HEK293T (cell line): ENCODE measurements around the gene MLN.

Experiments used
- CTCF ChIA-PET: fragments of 350-600 bp; formaldehyde crosslinking; extraction: SDS; loops from one replicate; lab custom pipeline; 2021; ENCODE audit warnings: antibody characterized with exemption, inconsistent platforms; lab: Yijun Ruan, JAX
- POLR2A ChIA-PET: fragments of 350-600 bp; formaldehyde crosslinking; extraction: SDS; loops from one replicate; lab custom pipeline; 2020; ENCODE audit warnings: antibody characterized with exemption, inconsistent platforms; lab: Yijun Ruan, JAX
- DNase-seq: peaks from one replicate; pipeline ENCODE4 v3.0.0; 2012; ENCODE audit warnings: mixed read lengths; ENCODE audit errors: extremely low spot score
- ARNT ChIP-seq: fragments of 450-650 bp; IDR thresholded peaks from 2 replicates; pipeline ENCODE4 v1.6.1; 2017; ENCODE audit warnings: mild to moderate bottlenecking
- BHLHE40 ChIP-seq: fragments of 450-650 bp; IDR thresholded peaks from 2 replicates; pipeline ENCODE4 v1.6.1; 2016; ENCODE audit warnings: mild to moderate bottlenecking, moderate library complexity, borderline replicate concordance
- CTBP1 ChIP-seq: fragments of 450-650 bp; IDR thresholded peaks from 2 replicates; pipeline ENCODE4 v1.6.1; 2016; ENCODE audit warnings: borderline replicate concordance
- ELF4 ChIP-seq: fragments of 450-650 bp; IDR thresholded peaks from 2 replicates; pipeline ENCODE4 v1.6.1; 2017; ENCODE audit warnings: antibody characterized with exemption
- FOXA1 ChIP-seq: fragments of 450-650 bp; IDR thresholded peaks from 2 replicates; pipeline ENCODE4 v1.6.1; 2016; ENCODE audit warnings: mild to moderate bottlenecking
- FOXK2 ChIP-seq: fragments of 450-650 bp; IDR thresholded peaks from 2 replicates; pipeline ENCODE4 v1.6.1; 2016; ENCODE audit warnings: mild to moderate bottlenecking
- FOXM1 ChIP-seq: fragments of 450-650 bp; IDR thresholded peaks from 2 replicates; pipeline ENCODE4 v1.6.1; 2017; ENCODE audit warnings: mild to moderate bottlenecking, borderline replicate concordance
- HDGF ChIP-seq: fragments of 450-650 bp; IDR thresholded peaks from 2 replicates; pipeline ENCODE4 v1.6.1; 2017; ENCODE audit warnings: antibody characterized with exemption, borderline replicate concordance
- L3MBTL2 ChIP-seq: fragments of 450-650 bp; conservative IDR thresholded peaks from 2 replicates; pipeline ENCODE4 v1.6.1; 2016; ENCODE audit warnings: mild to moderate bottlenecking
- LEF1 ChIP-seq: fragments of 450-650 bp; IDR thresholded peaks from 2 replicates; pipeline ENCODE4 v1.6.1; 2017; ENCODE audit warnings: mild to moderate bottlenecking, borderline replicate concordance
- NFRKB ChIP-seq: fragments of 450-650 bp; IDR thresholded peaks from 2 replicates; pipeline ENCODE4 v1.6.1; 2016; ENCODE audit warnings: mild to moderate bottlenecking, moderate library complexity
- PKNOX1 ChIP-seq: fragments of 450-650 bp; IDR thresholded peaks from 2 replicates; pipeline ENCODE4 v1.6.1; 2016
- SP1 ChIP-seq: fragments of 450-650 bp; IDR thresholded peaks from 2 replicates; pipeline ENCODE4 v1.6.1; 2017
- SUZ12 ChIP-seq: fragments of 450-650 bp; IDR thresholded peaks from 2 replicates; pipeline ENCODE4 v1.6.1; 2016; ENCODE audit warnings: mild to moderate bottlenecking
- TARDBP ChIP-seq: fragments of 450-650 bp; IDR thresholded peaks from 2 replicates; pipeline ENCODE4 v1.6.1; 2016
- ZNF384 ChIP-seq: fragments of 450-650 bp; IDR thresholded peaks from 2 replicates; pipeline ENCODE4 v1.6.1; 2016

The MLN gene

DNA sequence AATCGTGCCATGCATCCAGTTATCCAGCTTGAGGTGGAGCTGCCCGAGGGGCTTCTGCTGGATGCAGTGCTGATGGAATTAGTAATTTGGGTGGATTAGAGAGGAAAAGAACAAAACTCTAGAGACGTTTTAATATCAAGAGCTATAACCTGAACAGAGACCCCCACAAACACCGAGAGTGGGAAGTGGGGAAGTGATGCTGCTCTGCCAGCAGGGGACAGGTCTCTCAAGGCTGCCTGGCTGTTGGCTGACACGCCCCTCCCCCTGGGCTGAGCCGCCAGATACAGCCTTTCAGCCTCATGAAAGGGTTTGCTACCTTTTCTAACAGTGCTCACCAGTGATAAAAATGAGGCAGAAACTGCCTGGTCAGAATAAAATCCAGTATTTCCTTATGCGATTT is 24.5 kb downstream of the MLN start:
- POLR2A ChIA-PET, result interaction anchor here (1.1 to 2.8 kb wide), 2 partner anchors 9 to 247 kb away, joined by 3 to 11 read pairs; partner anchors contain the start of gene LEMD2
- CTCF ChIA-PET, result no interaction called here
- TF ChIP-seq TARDBP, result no peak
- no peak for TF ChIP-seq FOXA1
- TF ChIP-seq PKNOX1, result no peak
- TF ChIP-seq L3MBTL2, result no peak
- TF ChIP-seq NFRKB, result no peak
- TF ChIP-seq FOXM1, result no peak
- no peak for TF ChIP-seq ZNF384
- TF ChIP-seq SP1, result no peak
- TF ChIP-seq SUZ12, result no peak
- no peak for TF ChIP-seq FOXK2
- no peak for TF ChIP-seq CTBP1
- no peak for DNase-seq

DNA sequence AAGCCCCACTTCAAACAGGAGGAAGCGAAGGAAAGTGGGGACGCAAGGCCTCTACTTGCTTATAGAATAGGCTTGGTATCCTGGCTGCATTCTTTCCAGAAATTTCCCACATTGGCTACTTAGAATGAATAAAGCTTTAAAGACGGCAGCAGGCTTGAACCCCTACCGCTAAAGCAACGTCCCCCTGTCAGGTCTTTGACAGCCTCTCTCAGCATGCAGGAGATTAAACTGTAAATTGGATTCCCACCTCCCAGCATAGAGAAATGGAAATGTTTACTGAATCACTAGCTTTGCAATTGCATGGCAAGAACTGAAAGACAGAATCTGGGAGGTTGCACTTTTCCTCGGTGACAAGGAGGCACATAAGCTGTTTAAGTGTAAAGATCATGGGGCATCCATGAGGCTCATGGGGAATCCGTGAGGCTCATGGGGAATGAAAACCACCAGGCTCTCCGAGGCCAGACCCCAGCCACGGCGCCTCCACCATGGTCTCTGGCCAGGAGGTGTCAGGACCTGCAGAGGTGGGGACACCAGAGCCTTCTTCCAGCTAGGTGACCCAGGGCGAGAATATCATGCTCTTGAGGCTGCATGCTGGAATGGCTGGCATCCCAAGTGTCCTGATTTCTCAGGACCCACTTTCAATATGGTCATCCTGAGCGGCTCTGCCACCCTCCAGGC is 25.2 kb downstream of the MLN start:
- POLR2A ChIA-PET, result interaction anchor here (2.8 kb wide), 1 partner anchor 9 kb away, joined by 11 read pairs; the partner anchor contains the start of gene LEMD2
- TF ChIP-seq BHLHE40, result no peak
- no peak for TF ChIP-seq ELF4
- TF ChIP-seq FOXK2, result no peak
- no peak for TF ChIP-seq PKNOX1
- no peak for TF ChIP-seq SUZ12
- no peak for TF ChIP-seq ZNF384
- TF ChIP-seq LEF1, result no peak
- no peak for TF ChIP-seq FOXM1
- no peak for TF ChIP-seq ARNT
- no peak for TF ChIP-seq FOXA1
- no peak for TF ChIP-seq L3MBTL2
- no peak for TF ChIP-seq NFRKB
- no peak for TF ChIP-seq TARDBP
- TF ChIP-seq CTBP1, result no peak
- no peak for TF ChIP-seq SP1
- CTCF ChIA-PET, result interaction anchor here (0.6 kb wide), 1 partner anchor 17 kb away, joined by 3 read pairs; no protein-coding TSS in a partner anchor
- no peak for DNase-seq

DNA sequence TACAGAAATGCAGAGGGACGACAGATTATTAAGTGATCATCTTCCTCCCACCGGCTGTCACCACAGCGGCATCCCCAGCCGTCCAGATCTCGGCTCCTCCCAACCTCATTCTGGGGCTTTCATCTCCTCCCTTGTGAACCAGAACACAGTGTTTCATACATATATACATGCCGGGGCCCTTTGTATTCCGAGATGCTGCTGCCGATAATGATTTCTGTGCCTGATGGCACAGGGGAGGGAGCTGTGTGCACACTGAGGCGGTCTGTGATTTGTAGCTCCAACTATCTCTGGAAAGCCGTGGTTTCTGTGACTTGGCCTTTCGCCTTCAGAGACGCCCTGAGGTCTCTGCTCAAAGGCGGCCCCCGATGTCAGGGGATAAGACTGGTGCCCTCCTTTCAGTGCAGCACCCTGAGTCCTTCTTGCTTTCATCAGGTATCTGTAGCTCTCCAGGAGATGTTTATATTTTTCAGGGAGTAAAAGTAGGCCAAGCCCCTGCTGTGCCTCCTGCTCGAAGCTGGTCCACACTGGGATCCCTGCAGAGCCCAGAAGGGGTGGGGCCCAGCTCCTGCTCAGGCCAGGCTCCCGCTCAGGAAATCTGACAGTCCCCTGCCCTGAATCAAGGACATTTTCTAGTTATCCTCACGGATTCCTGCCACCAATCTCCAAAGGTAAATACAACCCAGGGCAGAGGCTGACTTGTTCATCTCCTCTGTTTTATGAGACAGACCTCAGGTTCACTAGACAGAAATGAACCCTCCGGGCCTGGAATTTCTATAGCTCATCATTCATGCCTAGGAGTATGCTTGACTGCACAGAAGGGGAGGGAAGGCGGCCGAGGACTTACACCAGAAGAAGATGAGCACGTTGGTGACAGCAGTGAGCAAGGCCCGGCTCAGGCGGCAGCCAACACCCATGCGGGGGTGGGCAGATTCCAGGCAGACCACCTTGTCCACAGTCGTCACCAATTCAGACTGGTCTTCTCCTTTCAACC is 26.1 kb downstream of the MLN start:
- TF ChIP-seq ZNF384 (no peak), ELF4 (no peak), HDGF (no peak), ARNT (no peak), SUZ12 (no peak), CTBP1 (no peak), BHLHE40 (no peak), FOXA1 (no peak)
- DNase-seq, result no peak
- ChIA-PET POLR2A (interaction anchor here (2.8 kb wide), 1 partner anchor 10 kb away, joined by 11 read pairs; the partner anchor contains the start of gene LEMD2), CTCF (interaction anchor here (0.6 to 0.9 kb wide), 3 partner anchors 16 to 368 kb away, joined by 3 to 4 read pairs (median 3); no protein-coding TSS in a partner anchor)

DNA sequence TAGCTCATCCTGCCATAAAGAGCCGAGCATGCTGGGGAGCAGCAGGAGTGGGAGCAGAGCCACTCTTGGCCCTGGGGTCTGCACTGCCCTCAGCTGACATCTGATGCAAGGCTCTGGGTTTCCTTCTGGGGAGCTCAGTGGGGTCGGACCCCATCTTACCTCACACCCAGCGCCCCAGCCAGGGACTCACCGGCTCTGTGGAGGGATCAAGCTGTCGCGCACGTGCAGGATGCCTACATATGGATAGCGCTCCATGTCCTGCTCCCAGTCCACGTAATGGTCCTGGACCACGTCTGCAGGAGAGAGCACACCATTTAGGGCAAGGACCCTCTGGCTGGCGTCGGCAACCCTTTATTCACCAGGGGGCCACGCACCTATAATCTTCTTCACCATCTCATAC is 27.0 kb downstream of the MLN start:
- ChIA-PET CTCF (no interaction called here), POLR2A (interaction anchor here (0.7 kb wide), 1 partner anchor 11 kb away, joined by 4 read pairs; no protein-coding TSS in a partner anchor)
- no peak for TF ChIP-seq FOXK2
- no peak for TF ChIP-seq NFRKB
- no peak for TF ChIP-seq HDGF
- no peak for TF ChIP-seq PKNOX1
- no peak for TF ChIP-seq SP1
- no peak for TF ChIP-seq LEF1
- no peak for TF ChIP-seq SUZ12
- TF ChIP-seq CTBP1, result no peak
- TF ChIP-seq TARDBP, result no peak
- no peak for TF ChIP-seq ELF4
- TF ChIP-seq FOXM1, result no peak
- TF ChIP-seq ARNT, result no peak
- DNase-seq, result no peak

DNA sequence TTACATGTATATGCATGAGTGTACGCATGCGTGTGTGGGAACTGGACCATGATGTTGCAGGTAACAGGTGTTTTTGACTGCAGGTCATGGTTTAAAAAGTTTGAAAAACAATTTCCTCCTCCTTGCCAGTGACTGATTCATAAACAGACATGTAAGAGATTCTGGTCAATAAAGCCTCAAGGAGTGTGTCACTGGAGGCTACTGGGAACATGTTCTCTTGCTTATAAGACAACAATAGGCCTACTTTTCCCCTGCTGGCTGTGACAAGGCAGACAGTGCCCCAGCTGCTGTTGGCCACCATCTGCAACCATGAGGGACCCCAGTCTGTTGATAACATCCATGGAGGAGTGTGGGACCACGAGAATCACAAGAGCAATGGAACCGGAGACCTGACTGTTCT is 27.6 kb downstream of the MLN start:
- DNase-seq, result no peak
- ChIA-PET POLR2A (no interaction called here), CTCF (no interaction called here)
- TF ChIP-seq FOXA1, result no peak
- no peak for TF ChIP-seq ELF4
- TF ChIP-seq L3MBTL2, result no peak
- TF ChIP-seq HDGF, result no peak
- no peak for TF ChIP-seq PKNOX1
- TF ChIP-seq SP1, result no peak
- no peak for TF ChIP-seq SUZ12
- no peak for TF ChIP-seq FOXM1
- no peak for TF ChIP-seq BHLHE40
- TF ChIP-seq ARNT, result no peak
- TF ChIP-seq FOXK2, result no peak
- TF ChIP-seq TARDBP, result no peak
- no peak for TF ChIP-seq CTBP1
- no peak for TF ChIP-seq LEF1
